ENCODE measurements around the gene HAX1.

DNA sequence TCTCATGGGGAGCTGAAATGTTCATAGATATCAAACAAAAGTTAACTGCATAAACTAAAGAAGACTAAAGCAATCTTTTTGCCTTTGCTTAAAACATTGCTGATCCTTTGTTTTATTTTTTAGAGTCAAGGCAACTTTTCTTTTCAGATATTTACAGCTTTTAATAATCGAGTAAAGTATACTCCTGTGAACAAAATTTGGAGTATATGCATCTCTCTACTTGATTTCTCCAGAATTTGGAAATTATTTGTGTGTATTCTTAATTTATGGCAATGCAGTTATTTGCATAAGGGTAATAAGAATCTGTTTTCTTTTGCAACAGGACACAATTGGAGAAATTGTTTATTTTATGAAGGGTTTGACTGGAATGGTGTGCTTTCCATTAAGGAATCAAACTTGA is 44.3 kb downstream of the HAX1 start:
- TF ChIP-seq, protein P1, sequence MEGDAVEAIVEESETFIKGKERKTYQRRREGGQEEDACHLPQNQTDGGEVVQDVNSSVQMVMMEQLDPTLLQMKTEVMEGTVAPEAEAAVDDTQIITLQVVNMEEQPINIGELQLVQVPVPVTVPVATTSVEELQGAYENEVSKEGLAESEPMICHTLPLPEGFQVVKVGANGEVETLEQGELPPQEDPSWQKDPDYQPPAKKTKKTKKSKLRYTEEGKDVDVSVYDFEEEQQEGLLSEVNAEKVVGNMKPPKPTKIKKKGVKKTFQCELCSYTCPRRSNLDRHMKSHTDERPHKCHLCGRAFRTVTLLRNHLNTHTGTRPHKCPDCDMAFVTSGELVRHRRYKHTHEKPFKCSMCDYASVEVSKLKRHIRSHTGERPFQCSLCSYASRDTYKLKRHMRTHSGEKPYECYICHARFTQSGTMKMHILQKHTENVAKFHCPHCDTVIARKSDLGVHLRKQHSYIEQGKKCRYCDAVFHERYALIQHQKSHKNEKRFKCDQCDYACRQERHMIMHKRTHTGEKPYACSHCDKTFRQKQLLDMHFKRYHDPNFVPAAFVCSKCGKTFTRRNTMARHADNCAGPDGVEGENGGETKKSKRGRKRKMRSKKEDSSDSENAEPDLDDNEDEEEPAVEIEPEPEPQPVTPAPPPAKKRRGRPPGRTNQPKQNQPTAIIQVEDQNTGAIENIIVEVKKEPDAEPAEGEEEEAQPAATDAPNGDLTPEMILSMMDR (IDR thresholded peaks at IDR 0.05; ENCODE audit: low read depth, low read length) = no peak
- no peak for TF ChIP-seq POLR2A (IDR thresholded peaks at IDR 0.05; ENCODE audit: extremely low read depth, insufficient read length)
- TF ChIP-seq MYC (IDR thresholded peaks at IDR 0.05; ENCODE audit: low read depth, low read length) = no peak

All from NB4 (cell line).